DOHH2 (cell line): ENCODE results near the gene CAPS2.

Source experiments
- H3F3A ChIP-seq: fragments of 200-600 bp; sonication (generic), shearing (Covaris generic); 2 replicates; pipeline ENCODE4 v1.6.0; 2016; ENCODE audit warnings: antibody characterized with exemption, mild to moderate bottlenecking; ENCODE audit not compliant: control insufficient read depth, insufficient read depth
- H3K27ac ChIP-seq: fragments of 200-600 bp; sonication (generic); 2 replicates; pipeline ENCODE4 v1.5.1; 2014; ENCODE audit warnings: low read depth, mild to moderate bottlenecking, low read length, moderate library complexity
- H3K27me3 ChIP-seq: fragments of 200-600 bp; sonication (generic); 2 replicates; pipeline ENCODE4 v1.6.1; 2014; ENCODE audit warnings: mild to moderate bottlenecking, low read length, mixed read lengths; ENCODE audit not compliant: control insufficient read depth
- H3K36me3 ChIP-seq: fragments of 200-600 bp; sonication (generic); 2 replicates; pipeline ENCODE4 v1.6.1; 2014; ENCODE audit warnings: mild to moderate bottlenecking, low read length, moderate library complexity, mixed read lengths; ENCODE audit not compliant: control insufficient read depth
- H3K4me1 ChIP-seq: fragments of 200-600 bp; sonication (generic); 2 replicates; pipeline ENCODE4 v1.6.1; 2014; ENCODE audit warnings: mild to moderate bottlenecking, low read length, mixed read lengths; ENCODE audit not compliant: control insufficient read depth
- H3K4me2 ChIP-seq: fragments of 200-600 bp; sonication (generic); 2 replicates; pipeline ENCODE4 v1.6.0; 2014; ENCODE audit warnings: mild to moderate bottlenecking, low read length, moderate library complexity
- H3K4me3 ChIP-seq: fragments of 200-600 bp; sonication (generic); 2 replicates; pipeline ENCODE4 v1.5.1; 2014; ENCODE audit warnings: mild to moderate bottlenecking, low read length, mixed read lengths
- H3K79me2 ChIP-seq: fragments of 200-600 bp; sonication (generic); 2 replicates; pipeline ENCODE4 v1.6.1; 2014; ENCODE audit warnings: mild to moderate bottlenecking, low read length, mixed read lengths; ENCODE audit not compliant: control insufficient read depth
- H3K9me2 ChIP-seq: fragments of 200-600 bp; sonication (generic); replicated peaks from 2 replicates; pipeline ENCODE4 v1.6.1; 2014; ENCODE audit warnings: mild to moderate bottlenecking, low read length, mixed read lengths; ENCODE audit not compliant: control insufficient read depth
- H3K9me3 ChIP-seq: fragments of 200-600 bp; sonication (generic); 2 replicates; pipeline ENCODE4 v1.6.1; 2014; ENCODE audit warnings: antibody characterized with exemption, low read length, mixed read lengths; ENCODE audit not compliant: control insufficient read depth, insufficient read depth
- H4K20me1 ChIP-seq: fragments of 200-600 bp; sonication (generic); 2 replicates; pipeline ENCODE4 v1.6.0; 2014; ENCODE audit warnings: low read depth, mild to moderate bottlenecking, antibody characterized with exemption, low read length, moderate library complexity; ENCODE audit not compliant: control insufficient read depth, insufficient read depth
- EZH2phosphoT487 ChIP-seq: fragments of 200-600 bp; sonication (generic); IDR thresholded peaks from 2 replicates; pipeline ENCODE4 v1.6.1; 2017; ENCODE audit warnings: borderline replicate concordance, mild to moderate bottlenecking, antibody characterized with exemption, low read length, moderate library complexity, mixed read lengths
- TF ChIP-seq, protein P1 (sequence below): fragments of 200-600 bp; sonication (generic); IDR thresholded peaks from one replicate; pipeline ENCODE4 v1.5.1; 2014; ENCODE audit warnings: antibody characterized with exemption, mild to moderate bottlenecking, low read depth, low read length; ENCODE audit not compliant: poor library complexity, severe bottlenecking

CAPS2 gene

GRCh38 chr12:75322464-75322863 is 7.7 kb downstream of the CAPS2 start:
- no peak overlapping the region for H3K27ac ChIP-seq
- H4K20me1 ChIP-seq = no peaks in the 10 kb centered on the region
- peaks cover 8% of the 10 kb centered on the region for H3K27me3 ChIP-seq
- TF ChIP-seq, protein P1, sequence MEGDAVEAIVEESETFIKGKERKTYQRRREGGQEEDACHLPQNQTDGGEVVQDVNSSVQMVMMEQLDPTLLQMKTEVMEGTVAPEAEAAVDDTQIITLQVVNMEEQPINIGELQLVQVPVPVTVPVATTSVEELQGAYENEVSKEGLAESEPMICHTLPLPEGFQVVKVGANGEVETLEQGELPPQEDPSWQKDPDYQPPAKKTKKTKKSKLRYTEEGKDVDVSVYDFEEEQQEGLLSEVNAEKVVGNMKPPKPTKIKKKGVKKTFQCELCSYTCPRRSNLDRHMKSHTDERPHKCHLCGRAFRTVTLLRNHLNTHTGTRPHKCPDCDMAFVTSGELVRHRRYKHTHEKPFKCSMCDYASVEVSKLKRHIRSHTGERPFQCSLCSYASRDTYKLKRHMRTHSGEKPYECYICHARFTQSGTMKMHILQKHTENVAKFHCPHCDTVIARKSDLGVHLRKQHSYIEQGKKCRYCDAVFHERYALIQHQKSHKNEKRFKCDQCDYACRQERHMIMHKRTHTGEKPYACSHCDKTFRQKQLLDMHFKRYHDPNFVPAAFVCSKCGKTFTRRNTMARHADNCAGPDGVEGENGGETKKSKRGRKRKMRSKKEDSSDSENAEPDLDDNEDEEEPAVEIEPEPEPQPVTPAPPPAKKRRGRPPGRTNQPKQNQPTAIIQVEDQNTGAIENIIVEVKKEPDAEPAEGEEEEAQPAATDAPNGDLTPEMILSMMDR = no peak
- no peak for TF ChIP-seq EZH2phosphoT487
- H3K9me3 ChIP-seq = no peaks in the 10 kb centered on the region
- H3K4me3 ChIP-seq = no peak overlapping the region
- no peaks in the 10 kb centered on the region for H3K4me1 ChIP-seq
- H3K36me3 ChIP-seq = no peaks in the 10 kb centered on the region
- H3K79me2 ChIP-seq = no peaks in the 10 kb centered on the region
- no peaks in the 10 kb centered on the region for H3K9me2 ChIP-seq
- H3F3A ChIP-seq = no peaks in the 10 kb centered on the region
- no peak overlapping the region for H3K4me2 ChIP-seq

GRCh38 chr12:75317784-75318183 is 12.3 kb downstream of the CAPS2 start:
- Histone ChIP-seq H3K27ac (no peak overlapping the region), H3K79me2 (no peaks in the 10 kb centered on the region), H3K4me3 (no peak overlapping the region), H3K9me2 (no peaks in the 10 kb centered on the region), H4K20me1 (no peaks in the 10 kb centered on the region), H3K27me3 (peaks cover 5% of the 10 kb centered on the region; the same call in 1 of the 2 replicates), H3K4me2 (no peak overlapping the region), H3K9me3 (no peaks in the 10 kb centered on the region), H3K4me1 (no peaks in the 10 kb centered on the region), H3F3A (no peaks in the 10 kb centered on the region), H3K36me3 (no peaks in the 10 kb centered on the region)
- TF ChIP-seq, protein P1 = no peak
- no peak for TF ChIP-seq EZH2phosphoT487

GRCh38 chr12:75315518-75315917 is 14.6 kb downstream of the CAPS2 start:
- TF ChIP-seq, protein P1 = no peak
- no peak for TF ChIP-seq EZH2phosphoT487
- H3K4me1 ChIP-seq = no peaks in the 10 kb centered on the region
- no peak overlapping the region for H3K4me3 ChIP-seq
- no peak overlapping the region for H3K4me2 ChIP-seq
- H3K79me2 ChIP-seq = no peaks in the 10 kb centered on the region
- no peaks in the 10 kb centered on the region for H3K9me2 ChIP-seq
- H3F3A ChIP-seq = no peaks in the 10 kb centered on the region
- no peak overlapping the region for H3K27ac ChIP-seq
- no peaks in the 10 kb centered on the region for H3K36me3 ChIP-seq
- peaks cover 5% of the 10 kb centered on the region; the same call in 1 of the 2 replicates for H3K27me3 ChIP-seq
- no peaks in the 10 kb centered on the region for H4K20me1 ChIP-seq
- no peaks in the 10 kb centered on the region for H3K9me3 ChIP-seq
